Fibroblast of gingiva (primary cell): ENCODE results near the gene HYDIN.

ENCODE experiments used
- DNase-seq: peaks from one replicate; pipeline ENCODE4 v3.0.0-alpha.2; 2011; ENCODE audit warnings: low read depth

HYDIN gene

GRCh38 chr16:70764632-70765031 lies 465.9 kb downstream of the HYDIN start:
- DNase-seq = no peak

- peak; percentile 15 for DNase-seq
Observed at GRCh38 chr16:70760221-70760620, 470.3 kb downstream of the HYDIN start.

- DNase-seq = no peak
Observed at GRCh38 chr16:70759666-70760065, 470.9 kb downstream of the HYDIN start.

GRCh38 chr16:70758786-70759185 lies 471.7 kb downstream of the HYDIN start:
- DNase-seq = no peak
